HepG2 (cell line): ENCODE results near the gene CHRNB1.

Source experiments
- CTCF ChIP-seq: sonication (generic); formaldehyde crosslinking; IDR thresholded peaks from 2 replicates; pipeline ENCODE4 v1.5.0; 2020; ENCODE audit warnings: mild to moderate bottlenecking, missing genetic modification reagents, moderate library complexity
- HMGXB4 ChIP-seq, 2 experiments: sonication (generic) in 1 of 2; formaldehyde crosslinking in 1 of 2; IDR thresholded peaks; 2 replicates each; pipeline versions ENCODE4 v1.4.0 to v1.6.1; 2018 to 2020; ENCODE audit warnings: missing genetic modification reagents in 2 of 2, borderline replicate concordance in 1 of 2, low read depth in 1 of 2, mild to moderate bottlenecking in 1 of 2, missing biosample characterization in 1 of 2
- KLF16 ChIP-seq, 2 experiments: sonication (generic) in 1 of 2; formaldehyde crosslinking in 1 of 2; IDR thresholded peaks; 2 replicates each; pipeline versions ENCODE4 v1.6.1 to v1.8.0; 2016 to 2023; ENCODE audit warnings: missing genetic modification reagents in 2 of 2, missing compliant biosample characterization in 1 of 2
- RFX5 ChIP-seq: IDR thresholded peaks from 2 replicates; pipeline ENCODE4 v1.6.1; 2011; ENCODE audit warnings: low read depth, low read length, improper control_type of control experiment
- SAP130 ChIP-seq: IDR thresholded peaks from 2 replicates; pipeline ENCODE4 v1.6.1; 2016; ENCODE audit warnings: low read depth
- TEAD2 ChIP-seq: sonication (generic); formaldehyde crosslinking; IDR thresholded peaks from 2 replicates; pipeline ENCODE4 v1.9.0; 2021; ENCODE audit warnings: missing genetic modification reagents
- ZNF414 ChIP-seq: sonication (generic); formaldehyde crosslinking; IDR thresholded peaks from 2 replicates; pipeline ENCODE4 v1.5.0; 2020; ENCODE audit warnings: missing genetic modification reagents
- TF ChIP-seq, protein P1 (sequence below): sonication (generic); formaldehyde crosslinking; IDR thresholded peaks from 2 replicates; pipeline ENCODE4 v1.4.0; 2020; ENCODE audit warnings: missing genetic modification reagents
- TF ChIP-seq, protein P2 (sequence below): sonication (generic); formaldehyde crosslinking; conservative IDR thresholded peaks from 2 replicates; pipeline ENCODE4 v1.8.0; 2022; ENCODE audit warnings: low read depth, missing genetic modification reagents

DNA sequence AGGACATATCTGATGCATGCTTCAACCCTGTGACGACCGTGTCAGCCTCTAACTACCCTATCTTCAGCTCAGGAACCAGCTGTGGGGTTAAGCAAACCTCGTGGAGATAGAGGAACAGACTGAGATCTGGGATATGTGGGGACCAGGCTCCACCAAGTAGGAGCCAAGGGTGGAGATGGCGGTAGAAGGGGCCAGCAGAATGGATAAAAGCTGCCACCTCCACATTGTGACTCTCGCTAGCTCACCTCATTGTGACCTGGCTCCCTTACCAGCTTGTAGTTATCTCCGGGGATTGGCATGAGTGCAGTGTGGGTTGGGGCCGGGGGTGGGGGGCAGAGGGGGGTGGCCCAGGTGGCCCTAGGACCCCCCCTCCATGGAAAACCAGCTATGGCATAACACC is 19.5 kb upstream of the CHRNB1 start, which contains the start of gene SPEM2:
- TF ChIP-seq, protein P1, sequence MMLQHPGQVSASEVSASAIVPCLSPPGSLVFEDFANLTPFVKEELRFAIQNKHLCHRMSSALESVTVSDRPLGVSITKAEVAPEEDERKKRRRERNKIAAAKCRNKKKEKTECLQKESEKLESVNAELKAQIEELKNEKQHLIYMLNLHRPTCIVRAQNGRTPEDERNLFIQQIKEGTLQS (CRISPR knock-in tag), result no peak
- TF ChIP-seq KLF16 (CRISPR knock-in tag; IDR thresholded peaks at IDR 0.05) (no peak), TEAD2 (CRISPR knock-in tag) (no peak), ZNF414 (CRISPR knock-in tag) (no peak), SAP130 (CRISPR knock-in tag) (no peak), RFX5 (no peak), CTCF (CRISPR knock-in tag) (no peak), HMGXB4 (CRISPR knock-in tag; IDR thresholded peaks at IDR 0.05; ENCODE audit: borderline replicate concordance in 1 of 2, low read depth in 1 of 2) (no peak)
- TF ChIP-seq, protein P2, sequence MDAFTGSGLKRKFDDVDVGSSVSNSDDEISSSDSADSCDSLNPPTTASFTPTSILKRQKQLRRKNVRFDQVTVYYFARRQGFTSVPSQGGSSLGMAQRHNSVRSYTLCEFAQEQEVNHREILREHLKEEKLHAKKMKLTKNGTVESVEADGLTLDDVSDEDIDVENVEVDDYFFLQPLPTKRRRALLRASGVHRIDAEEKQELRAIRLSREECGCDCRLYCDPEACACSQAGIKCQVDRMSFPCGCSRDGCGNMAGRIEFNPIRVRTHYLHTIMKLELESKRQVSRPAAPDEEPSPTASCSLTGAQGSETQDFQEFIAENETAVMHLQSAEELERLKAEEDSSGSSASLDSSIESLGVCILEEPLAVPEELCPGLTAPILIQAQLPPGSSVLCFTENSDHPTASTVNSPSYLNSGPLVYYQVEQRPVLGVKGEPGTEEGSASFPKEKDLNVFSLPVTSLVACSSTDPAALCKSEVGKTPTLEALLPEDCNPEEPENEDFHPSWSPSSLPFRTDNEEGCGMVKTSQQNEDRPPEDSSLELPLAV, result no peak
